ENCODE results near the gene UBL7.

Gene UBL7

DNA sequence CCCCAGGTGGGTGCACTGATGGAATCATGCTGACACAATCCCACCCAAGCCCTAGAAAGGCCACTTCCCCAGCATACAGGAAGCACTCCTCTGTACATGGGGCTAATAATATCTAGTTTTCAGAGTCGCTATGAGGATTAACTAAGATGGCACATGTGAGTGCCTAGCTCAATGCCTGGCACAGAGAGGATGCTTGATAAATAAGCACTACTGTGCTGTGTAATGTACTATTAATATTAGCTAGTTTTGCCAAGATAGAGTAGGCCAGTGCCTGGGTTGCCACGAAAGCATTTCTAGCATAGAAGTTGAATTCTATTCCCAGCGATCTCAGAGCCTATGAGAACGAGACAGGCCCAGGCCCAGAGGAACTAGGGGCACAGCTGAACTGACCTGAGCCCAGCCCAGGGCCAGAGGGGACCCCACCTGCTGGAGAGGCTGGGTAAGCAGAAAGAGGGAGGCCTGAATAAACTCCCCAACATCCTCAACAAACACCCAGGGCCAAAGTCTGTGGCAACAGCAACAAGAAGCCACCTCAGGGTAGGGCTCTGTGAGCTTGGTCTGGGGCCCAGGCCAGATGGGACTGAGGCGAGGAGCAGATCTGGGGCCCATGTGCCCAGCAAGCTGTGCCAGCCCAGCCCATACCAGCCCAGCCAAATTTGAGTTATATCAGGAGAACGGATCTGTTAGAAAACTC lies 19.6 kb downstream of the UBL7 start:
- no peak for DNase-seq (ENCODE audit: low read depth, low spot score)

DNA sequence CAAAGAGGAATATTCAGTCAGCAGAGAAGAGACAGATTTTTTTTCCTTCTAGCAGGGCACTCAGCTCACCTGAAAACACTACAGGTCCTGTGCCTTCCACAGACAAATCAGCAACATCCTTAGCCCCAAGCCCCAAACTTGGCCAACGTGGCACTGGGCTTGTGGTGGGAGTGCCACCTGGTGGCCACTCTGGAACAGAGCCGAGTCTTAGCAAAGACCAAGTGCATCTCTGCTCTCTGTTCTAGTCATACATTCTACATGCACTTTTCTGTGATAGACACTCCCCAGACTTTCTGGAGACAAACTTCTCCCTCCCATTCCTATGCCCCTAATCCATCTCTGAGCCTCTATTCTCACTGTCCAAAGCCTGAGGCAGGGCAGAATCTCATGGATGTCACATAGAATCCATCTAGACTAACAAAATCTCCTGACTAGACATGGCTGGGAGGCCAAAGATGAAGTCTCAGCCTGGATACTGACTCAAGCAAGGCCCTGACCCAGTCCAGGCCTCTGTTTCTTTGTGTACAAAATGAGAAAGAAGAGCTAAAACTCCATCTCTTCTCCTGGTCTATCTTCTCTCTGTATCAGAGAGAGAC lies 22.1 kb downstream of the UBL7 start:
- no peak for DNase-seq (ENCODE audit: low read depth, low spot score)

DNA sequence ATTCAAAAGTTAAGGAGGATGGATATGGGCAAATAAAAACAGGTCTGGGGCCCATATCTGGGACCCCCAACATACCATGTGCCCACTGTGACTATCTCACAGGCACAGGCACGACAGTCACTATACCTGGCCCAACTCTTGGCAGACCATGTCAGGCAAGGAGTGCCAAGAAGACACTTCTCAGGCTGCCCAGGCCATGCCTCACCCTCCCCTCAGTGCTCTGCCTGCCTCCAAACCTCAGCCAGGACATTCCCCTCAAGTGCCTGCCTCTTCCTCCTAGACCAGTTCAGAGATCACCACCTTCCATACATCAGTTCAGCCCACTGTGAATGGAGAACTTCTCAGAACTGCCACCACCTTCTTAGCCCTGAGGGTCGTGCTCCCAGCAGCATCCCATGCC lies 22.8 kb downstream of the UBL7 start:
- DNase-seq (ENCODE audit: low read depth, low spot score): no peak

DNA sequence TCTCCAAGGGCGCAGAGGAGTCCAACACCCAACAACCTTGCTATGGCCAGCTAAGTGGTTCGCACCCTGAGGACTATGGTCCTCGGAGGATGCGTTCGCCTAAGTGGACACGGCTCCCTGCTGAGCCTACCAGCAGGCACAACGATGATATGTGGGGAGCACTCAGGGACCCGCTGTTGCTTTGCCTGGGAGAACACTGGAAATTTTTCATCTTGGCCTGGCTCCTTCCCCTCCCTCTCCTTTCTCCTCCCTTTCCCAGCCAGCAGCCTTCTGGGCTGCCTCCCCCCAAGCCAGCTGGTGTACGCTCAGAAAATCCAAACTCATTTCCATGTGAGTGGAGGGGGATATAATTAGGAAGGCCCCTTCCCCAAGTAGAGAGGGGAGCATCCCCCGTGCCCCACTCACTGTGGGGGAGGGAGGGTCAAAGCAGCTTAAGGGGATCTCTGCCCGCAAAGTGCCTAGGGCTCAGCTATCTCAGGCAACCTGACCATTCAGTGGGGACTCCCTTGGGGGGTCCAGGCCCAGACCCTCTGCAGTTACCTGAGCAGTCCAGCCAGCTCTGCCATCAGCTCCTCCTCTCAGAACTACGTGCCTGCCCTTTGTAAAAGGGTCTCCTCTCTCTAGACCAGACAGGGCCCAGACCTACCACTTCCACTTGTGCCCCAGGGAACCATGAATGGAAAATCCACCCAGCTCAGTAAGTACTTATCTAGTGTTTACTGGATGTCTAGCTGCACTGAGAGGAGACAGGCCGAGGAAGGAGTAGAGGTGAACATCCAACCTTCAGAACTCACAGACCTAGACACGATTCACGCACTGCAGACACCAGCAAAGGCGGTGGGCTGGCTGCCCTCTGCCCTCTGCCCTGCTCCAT lies 26.5 kb downstream of the UBL7 start:
- DNase-seq (ENCODE audit: low read depth, low spot score): no peak

DNA sequence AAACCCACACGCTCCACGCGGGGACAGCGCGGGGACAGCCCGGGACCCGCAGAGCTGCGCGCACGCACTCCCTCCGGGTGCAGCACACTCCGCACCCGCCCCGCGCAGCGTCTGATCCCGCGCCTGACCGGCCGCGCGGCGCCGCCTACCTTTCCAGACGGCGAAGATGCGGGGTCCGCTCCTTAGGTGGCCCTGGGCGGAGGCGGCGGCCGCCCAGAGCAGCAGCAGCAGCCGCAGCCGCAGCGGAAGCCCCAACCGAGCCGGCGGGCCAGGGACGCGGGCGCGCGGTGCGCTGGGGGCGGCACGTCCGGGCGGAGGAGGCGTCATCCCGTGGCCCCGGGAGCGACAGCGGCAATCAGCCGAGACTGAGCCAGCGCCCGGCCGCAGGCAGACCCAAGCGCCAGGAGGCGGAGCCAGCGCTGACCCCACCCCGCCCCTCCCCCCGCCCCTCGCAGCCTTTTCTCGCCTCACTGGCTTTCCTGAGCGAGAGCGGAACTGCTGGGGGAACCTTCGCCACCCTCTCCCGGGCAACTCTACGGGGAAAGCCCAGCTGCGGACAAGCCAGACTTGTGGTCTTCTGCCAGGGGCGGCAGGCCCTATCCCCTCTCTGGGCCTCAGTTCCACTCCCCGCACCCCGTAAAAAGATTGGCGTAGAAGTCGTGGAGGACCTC lies 27.2 kb downstream of the UBL7 start, which contains the start of gene SEMA7A:
TSS of gene SEMA7A (minus strand) at position 367 of the 671 bp plus-strand sequence. CDS start at position 327, 40 bp downstream.
- no peak for DNase-seq (ENCODE audit: low read depth, low spot score)

DNA sequence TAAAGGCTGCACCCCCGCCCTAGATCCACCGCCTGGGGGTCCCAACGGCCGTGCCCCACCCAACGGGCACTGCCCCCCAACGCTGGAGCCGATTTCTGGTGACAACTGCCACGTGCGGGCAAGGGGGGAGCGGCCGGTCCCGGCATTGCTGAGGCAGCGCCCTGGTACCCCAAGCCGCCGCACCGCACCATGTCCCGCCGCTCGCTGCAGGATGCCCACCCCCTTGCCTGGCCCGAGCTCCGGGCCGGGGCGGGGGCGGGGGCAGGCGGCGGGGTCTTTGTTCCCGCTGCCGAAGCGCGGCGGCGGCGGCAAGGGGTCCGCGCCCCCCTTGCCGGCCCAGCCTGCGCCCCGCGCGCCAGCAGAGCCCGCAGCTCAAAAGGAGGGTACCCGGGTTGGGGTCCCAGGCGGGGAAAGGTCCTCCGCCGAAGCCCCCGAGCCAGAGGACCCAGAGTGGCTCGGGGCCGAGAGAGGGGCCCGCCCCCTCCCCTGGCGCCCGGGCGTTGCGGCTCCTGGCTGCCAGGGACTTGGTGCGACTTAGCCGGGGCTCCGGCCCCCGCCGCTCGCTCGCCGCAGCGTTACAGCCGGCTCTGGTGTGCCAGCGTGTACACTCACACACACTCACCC lies 27.9 kb downstream of the UBL7 start:
- no peak for DNase-seq (ENCODE audit: low read depth, low spot score)

DNA sequence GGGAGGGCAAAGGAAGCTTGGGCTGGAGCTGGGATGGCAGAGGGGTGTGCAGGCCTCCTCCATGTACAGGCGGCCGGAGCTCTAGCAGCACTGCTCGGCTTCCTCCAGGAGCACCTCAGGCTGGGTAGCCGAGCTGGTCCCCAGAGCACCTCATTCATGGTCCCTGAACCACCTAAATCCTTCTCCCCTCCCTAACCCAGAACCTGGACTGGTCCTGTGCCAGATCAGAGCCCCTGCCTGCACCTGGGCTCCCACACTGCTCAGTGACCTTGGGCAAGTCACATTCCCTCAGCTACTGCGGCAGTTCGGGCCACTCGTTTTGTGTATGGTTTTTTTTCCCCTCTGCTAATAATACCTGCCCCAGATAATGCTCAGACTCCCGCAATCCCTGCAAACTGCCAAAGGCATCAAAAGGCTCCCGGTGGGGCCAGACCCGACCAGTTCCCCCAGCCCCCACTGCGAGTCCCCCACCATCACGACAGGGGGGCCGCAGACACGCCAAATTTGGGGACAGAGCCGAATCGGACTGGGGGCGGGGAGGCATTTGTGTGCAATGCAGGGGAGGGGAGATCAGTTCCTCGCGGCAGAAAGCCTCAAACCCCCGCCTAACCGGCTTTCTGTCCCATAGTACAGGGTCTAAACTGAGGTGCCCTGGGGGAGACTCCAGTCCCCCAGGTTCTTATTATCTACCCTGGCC lies 28.5 kb downstream of the UBL7 start:
- no peak for DNase-seq (ENCODE audit: low read depth, low spot score)

DNA sequence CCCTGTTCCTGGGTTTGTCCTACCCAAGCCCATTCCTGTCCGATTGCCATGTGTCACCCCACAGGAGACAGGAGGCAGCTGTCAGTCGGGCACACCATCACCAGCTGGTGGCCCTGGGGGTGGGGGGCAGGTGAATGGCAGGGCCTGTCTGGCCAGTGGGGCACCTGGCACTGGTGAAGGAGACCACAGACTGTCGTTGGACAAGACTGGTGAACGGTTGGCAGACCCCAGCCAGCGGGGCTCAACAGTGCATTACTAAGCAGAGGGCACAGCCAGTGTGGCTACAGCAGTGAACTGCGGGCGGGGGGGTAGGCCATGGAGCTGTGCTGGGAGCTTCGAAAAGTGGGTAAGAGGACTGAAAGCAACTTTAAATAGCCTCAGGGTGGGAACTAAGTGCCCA lies 29.3 kb downstream of the UBL7 start:
- DNase-seq (ENCODE audit: low read depth, low spot score): no peak

DNA sequence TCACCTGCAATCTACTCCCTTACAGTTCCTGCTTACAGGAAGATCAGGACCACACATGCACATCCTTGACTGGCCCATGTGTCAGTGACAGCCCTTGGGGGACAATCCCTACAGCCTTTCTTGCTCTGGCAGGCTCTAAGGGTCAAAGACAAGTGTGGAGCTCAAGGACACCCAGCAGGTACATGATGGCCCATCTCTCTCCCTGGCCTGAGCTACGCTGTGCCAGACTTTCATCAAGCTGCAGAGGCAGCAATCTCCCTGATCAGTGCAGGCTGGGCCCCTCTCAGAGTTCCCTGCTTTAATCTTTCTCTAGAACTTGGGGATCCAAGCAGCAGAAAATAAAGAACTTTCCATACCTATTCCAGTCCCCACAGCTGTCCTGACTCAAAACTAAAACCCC lies 29.8 kb downstream of the UBL7 start:
- DNase-seq (ENCODE audit: low read depth, low spot score): no peak

DNA sequence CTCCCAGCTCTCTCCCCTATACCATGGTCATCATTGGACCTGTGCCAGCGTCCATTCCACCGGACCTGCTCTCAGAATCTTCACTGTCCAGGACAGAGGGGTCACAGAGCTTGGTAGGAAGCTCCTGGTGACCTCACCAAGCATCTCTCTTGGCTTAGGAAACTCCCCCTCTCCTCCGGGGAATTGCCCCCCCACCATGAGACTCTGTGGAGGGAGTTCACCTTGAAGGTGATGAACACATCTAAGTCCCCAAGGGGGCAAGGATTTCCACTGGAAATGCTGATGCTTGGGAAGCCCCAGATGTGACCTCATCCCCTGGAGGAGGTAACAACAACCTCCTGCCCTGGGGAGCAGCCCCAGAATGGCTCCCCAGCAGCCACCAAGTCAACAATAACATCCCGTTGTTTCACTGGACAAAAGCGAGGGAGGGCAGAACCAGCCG lies 30.4 kb downstream of the UBL7 start:
- no peak for DNase-seq (ENCODE audit: low read depth, low spot score)

DNA sequence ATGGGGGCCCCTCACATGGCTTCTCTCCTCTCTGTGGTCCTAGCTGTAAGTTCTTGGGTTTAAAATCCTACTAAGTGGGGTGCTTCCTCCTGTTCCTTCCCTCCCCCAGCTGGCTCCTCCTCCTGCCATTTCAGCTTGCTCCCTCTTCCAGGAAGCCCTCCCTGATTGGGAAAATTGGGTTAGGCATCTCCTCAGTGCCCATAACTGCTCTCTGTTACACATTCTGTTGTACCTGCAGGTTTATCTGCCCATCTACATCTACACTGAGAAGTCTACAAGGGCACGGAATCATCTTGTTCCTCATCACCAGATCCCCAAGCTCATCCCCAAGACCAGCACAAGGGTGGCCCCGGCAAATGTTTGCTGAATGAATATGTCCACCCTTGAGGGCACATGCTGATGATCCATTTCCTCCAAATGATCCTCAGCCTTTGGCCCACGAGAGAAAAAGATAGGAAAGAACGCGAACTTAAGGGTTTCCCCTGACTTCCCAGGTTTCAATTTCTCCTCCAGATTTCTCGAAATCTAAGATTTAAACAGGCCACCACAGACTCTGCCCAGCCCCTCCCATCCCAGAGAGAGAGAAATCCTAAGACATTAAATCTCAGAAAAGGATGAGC lies 31.1 kb downstream of the UBL7 start:
- DNase-seq (ENCODE audit: low read depth, low spot score): no peak

DNA sequence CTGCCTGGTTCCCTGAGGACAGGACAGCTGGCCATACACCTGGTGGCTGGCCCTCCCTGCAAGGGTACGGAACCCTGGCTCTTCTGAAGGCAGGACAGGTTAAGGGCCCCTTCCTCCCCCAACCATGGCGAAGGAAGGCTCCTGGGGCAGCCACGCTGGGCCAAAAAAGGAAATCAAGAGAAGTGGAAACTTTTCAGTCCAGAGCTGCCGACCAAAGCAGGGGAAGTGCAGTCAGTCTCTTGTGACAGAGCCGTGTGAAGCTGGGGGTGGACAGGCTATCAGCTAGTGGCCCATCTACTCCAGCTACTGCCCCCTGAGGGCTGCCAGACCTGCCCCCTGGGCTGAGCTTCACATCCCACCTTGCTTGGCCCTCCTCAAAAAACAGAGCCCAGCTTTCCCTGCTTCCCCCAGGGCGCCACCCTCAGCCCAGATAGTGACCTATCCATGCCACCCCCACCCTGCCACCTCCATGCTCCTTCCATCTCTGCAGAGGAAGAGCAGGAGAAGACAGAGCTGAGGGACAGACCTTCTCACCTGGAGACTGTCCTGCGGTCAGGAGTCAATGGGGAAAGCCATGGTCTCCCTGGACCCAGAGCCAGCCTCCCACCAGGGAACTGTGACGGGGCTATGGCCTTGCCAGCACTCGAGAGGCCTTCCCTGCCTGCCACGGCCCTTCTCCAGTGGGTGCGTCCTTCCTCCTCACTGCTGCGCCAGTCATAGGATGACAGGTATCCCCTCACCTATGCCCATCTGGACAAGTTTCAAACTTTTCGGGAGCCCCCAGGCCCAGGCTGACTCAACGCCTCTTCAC lies 31.8 kb downstream of the UBL7 start:
- no peak for DNase-seq (ENCODE audit: low read depth, low spot score)

DNA sequence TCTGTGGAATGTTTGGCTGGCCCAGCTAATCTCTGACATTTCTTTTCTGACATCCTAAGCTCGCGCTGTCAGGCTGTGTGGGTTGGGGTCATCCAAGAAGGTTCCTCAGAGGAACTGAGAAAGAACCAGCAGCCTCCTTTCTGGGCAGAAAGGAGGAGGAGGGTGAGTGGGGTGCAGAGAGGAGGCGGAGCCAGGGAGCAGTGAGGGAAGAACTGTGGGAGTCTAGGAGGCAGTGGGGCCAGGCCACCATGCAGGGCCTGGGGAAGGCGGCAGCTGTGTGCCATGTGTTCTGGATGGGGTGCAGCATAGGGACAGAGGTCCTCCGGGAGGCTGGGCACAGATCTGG lies 32.5 kb downstream of the UBL7 start:
- DNase-seq (ENCODE audit: low read depth, low spot score): no peak

DNA sequence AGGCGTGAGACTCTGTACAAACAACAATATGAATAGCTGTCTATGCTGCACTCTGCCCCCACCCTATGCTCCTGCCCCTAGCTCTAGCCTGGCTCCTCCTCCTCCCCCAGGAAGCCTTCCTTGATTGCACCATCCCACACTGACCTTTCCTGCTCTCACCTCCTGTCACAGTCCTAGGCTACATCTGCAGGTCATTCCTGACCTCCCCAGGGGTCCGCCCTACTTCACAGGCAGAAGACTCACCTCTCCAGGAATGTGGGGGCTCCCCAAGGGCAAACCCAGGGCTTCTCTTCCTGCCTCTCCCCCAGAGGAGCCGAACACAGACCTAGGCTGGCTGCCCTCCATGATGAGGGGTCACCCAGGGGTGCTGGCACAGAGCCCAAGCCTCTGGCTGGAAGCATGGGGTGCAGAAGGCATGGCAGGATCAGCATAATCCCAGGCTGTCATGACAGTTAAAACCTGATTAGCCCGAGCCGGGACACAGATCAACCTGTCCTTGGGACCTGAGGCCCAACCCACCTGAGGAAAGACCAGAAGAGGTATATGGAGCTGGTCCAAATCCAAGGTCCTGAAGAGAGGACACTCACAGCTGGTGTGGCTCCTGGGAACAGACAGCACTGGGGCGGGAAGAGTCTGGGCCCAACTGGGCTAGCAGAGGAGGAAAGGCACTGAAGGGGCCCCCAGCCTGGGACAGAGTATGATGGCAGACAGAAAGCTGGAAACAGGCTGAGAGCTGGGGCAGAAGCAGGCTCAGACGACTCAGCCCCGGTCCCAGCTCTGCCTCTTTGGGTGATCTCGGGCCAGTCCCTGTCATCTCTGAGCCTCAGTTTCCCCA lies 33.1 kb downstream of the UBL7 start:
- DNase-seq (ENCODE audit: low read depth, low spot score): no peak

DNA sequence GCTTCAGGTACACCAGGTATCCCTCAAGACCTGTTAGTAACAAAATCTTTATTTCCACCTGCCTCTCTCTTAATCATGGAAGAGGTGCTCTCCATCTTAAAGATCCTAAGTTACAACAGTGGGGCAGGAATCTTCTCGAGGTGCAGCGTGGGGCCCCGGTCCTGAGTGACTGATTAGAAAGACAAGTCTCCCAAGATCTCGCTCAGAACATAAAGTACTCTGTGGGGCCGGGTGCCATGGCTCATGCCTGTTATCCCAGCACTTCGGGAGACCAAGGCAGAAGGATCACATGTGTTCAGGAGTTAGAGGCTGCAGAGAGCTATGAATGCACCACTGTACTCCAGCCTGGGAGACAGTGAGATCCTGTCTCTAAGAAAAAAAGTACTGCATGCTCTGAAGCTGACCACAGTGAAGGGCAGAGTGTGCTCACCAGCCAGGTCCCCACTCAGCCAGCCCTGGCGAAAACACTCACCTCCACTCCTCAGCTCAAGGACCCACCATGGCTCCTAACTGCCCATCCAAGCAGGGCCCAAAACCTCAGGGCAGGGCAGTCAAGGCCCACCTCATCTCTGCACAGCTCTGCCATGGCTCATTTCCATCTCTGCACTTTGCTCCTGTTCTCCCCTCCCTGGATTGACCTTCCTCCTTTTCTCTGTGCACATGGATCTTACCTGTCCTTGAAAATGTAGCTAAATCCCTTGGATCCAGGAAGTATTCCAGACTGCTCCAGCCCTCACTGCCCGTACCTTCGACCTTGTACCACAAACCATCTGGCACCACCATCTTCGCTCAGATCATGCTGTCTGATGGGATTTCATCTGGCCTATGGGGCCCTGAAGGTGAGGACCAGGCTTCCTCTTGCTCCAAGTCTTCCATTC lies 34.3 kb downstream of the UBL7 start:
- no peak for DNase-seq (ENCODE audit: low read depth, low spot score)

DNA sequence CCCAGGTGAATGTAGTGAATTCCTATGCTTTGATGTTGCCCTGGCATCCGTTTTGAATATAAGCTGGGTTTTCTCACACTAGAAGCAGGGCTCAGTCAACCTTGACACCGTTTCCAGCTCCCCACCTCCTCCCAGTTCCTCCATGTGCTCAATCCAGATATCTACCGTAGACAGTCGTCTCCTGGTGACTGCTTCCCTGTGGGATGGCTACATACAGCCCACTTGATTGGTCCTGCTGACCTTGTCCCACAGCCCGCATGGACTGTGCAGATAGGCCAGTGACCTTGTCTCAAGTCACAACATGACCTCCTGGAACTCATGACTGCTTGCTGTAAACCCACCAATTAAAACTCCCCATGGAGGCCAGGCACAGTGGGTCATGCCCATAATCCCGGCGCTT lies 35.3 kb downstream of the UBL7 start:
- no peak for DNase-seq (ENCODE audit: low read depth, low spot score)

DNA sequence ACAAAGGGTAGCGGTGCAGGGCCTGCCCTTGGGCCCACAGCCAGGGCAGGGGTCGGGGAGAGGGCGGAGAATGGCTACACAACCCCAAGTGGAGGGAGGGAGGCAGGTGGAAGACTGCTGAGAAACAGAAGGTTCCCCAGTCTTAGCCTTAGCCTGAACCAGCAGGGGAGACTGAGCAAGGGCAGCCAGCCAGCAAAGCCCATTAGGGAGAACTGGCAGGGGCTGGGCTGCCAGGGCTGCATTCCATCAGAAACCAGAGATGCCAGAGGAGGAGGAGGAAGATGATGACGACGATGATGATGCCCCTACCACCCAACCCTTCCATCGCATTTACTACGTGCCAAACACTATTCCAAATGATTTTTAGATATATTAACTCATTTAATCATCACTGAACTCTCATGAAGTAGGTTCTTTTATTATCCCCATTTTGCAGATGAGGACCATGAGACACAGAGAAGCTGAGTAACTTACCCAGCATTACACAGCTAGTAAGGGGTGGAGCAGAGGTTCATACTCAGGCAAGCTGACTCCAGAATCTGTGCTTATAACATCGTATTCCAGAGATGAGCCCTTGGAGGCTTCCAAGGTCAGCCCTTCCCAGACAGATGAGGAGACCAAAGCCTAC lies 35.9 kb downstream of the UBL7 start:
- no peak for DNase-seq (ENCODE audit: low read depth, low spot score)
